ENCODE measurements around the gene PHAF1.

Gene PHAF1

DNA sequence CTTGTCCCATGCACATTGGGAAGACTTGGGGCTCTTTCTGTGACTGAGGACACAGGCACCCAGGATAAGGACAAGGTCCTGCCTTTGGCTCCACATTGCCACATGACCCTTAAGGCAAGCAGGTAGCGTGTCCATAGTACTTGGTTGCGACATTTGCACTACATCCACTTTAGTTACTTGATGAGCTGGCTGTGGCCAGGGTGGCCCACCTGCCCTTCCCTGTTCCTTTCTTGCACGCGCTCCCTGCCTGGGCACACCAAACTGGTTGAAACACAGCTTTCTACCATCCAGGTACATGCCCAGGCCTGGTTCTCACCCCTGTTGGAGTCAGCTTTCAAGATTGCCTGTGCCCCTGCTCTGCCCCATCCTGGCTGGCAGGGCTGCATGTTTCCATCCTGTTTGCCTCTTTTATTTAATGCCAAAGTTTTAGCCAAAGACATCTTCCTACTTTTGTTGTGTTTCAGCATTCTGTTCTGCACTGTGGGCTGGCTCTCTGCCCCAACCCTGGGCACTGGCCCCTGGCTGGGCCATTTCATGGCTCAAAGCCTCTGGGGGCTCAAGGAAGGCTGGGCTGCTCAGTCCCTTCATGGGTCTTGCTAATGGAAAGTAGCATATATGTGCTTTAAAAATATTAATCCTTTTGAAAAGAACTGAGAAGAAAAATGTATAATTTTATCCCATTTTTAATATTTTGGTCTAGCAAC is 37.8 kb downstream of the PHAF1 start:
- no peak for DNase-seq (ENCODE audit: low read depth, low spot score)

DNA sequence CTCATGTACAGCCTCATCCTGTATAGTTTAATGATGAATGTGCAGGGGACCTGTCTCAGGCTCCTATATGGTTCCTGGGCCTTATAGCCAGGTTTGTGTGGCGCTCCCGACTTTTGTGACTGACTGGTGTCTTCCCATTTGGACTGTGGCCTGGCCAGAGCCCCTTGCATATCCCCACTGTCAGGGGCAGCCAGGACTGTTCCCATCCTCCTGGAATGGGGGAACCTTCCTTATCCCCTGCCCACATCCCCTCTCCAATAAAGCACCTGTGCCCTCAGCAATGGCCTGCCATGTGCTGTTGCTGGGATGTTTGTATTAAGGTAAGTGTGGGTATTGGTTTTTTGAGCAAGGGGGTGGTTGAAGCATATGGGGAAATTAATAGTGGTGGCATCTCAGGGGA is 38.5 kb downstream of the PHAF1 start:
- DNase-seq (ENCODE audit: low read depth, low spot score) = no peak

DNA sequence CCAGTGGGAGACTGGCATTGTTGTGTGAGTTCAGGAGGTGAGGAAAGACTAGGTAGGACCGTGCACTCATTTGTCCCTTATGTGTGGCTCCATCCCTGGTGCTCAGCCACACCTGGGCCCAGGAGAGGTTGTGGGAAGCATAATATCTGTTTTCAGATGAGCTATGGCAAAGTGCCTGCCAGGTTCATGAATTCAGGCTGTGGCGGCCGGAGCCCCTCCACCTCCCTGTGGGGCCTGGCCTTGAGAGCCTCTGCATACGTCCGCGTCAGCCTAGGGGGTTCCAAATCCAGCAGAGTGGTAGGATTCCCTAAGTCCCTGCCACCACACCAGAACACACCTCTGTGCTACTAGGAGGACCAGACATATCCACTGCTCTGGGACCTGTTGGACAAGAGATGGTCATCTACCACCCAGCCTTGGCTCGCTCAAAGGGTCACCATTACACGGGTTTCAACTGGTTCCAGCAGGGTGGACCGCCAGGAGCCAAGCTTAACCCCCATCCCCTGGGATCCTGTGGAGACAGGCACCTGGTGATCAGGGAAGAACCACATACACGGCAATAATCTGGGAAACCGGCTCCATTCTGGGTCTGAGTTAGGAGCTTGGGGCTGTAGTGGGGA is 39.0 kb downstream of the PHAF1 start:
- DNase-seq (ENCODE audit: low read depth, low spot score) = no peak

DNA sequence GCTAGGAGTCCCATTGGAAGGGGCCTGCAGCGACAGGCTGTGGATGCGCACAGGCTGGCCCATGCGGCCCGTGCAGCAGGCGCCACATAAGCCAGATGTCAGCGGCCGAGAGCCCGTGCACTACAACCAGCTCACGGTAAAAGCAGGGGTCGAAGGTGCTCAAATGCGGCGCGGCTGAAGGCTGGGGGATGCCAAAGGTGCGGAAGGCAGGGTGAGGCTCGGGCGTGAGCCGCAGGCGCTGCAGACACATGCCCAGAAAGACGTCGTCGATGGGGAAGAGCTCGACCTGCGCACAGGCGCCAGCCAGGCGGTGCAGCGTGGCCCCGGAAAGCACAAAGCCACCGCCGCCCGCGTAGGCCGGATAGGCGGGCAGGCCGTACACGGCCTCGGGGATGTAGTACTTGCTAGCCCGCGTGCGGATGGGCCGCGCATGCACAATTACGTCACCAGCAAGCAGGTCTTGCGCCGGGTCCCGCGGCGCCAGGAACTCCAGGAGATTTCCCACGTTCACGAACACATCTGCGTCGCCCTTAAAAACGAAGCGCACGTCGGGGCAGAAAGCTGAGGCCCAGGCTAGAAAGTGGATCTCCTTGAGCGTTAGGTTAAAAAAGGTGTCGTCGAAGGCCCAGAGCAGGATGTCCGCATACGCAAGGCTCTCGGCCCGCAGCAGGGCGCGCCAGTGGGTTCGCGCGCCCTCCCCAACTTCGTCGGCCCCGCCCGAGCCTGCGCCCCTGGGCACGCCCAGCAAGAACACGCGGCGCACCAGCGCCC is 39.7 kb downstream of the PHAF1 start:
- no peak for DNase-seq (ENCODE audit: low read depth, low spot score)

DNA sequence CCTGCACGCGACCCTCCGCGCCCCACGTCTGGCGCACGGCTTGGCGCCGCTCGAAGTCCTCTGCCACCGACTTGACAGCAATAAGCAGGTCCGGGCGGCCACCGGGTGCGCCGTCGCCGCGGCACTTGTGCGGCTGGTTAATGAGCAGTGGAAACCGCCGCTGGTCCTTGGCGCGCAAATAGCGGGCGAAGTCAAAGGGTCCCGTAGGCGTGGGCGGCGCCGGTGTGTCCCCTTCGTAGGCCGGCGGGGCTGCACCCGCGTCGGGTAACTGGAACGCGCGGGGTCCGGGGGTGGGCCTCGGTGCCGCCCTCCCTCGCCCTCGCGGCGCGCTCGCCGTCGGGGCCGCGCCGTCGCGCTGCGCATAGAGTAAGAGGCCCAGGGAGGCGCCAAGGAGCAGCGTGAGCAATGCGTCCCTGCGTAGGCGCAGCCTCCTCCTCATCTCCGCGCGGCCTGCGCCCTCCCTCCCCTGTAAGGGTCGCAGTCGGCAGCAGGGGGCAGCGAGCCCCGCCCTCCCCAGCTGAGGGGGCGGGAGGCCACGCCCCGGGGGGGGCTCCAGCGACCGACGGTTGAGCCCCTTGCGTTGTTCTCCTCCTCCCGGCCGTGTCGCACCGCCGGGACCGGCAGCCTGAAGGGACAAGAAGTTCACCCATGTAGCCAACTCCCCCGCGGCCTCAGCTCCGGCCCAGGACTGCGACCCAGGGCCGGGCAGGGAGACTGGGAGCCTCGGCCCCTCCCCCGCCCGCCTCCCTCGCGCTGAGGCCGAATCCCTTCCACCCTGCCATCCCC is 40.5 kb downstream of the PHAF1 start:
- no peak for DNase-seq (ENCODE audit: low read depth, low spot score)

DNA sequence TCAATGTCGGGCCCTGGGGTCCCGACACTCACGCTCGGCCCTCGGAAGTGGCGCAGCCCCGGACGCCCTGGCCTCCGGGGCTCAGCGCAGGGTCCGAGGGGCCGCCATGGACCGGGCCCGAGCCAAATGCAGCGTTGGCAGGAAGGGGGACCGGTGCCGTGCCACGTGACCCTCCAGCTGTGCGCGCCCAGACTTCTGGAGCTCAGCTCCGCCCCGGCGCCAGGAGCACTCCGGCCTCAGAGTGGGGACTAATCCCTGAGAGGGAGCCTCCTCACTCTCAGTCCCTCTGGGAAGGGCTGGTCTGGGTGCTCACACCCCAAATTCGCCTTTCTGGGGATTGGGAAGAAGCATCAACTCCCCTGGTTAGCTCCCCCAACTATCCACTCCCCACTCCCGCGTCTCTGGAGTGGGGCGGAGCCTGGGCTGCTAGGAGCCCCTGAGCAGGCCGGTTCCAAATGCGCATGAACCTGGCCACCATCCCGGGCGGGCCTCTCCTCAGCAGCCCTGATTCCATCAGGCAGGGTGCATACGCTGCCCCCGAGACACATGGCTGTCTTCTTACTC is 41.2 kb downstream of the PHAF1 start, which contains the start of gene B3GNT9:
B3GNT9 (minus strand) TSS at position 166 of the 564 bp plus-strand sequence. CDS start 513 bp downstream, outside the sequence.
- no peak for DNase-seq (ENCODE audit: low read depth, low spot score)

DNA sequence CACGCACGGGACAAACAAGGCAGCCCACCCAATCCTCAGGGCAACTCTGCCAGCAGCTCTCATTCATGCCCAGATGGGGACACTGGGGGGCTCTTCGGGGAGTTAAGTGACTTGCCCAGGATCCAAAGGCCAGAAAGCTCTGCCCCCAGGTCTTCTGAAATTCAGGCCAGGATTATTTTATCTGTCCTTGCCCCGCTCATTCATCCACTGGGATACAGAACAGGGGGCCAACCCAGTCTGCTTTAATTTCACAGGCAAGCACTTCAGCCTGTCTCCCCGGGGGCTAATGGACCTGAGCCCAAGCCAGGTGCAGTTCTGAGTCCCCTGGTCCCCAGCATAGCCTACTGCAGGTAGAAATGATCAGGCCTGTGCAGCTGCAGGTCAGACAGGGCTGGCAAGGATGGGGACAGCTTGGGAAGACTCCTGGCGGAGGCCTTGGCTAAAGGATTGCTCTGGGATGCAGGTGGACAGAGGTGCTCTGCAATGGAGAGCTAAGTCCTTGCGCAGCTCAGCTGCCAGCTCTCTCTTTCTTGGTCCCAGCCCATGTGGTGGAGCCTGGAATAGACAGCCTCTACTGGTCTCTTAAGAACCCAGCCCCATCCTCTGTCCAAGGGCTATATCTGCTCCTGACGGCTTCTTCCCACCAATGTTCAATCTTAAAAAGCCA is 41.8 kb downstream of the PHAF1 start:
- no peak for DNase-seq (ENCODE audit: low read depth, low spot score)

DNA sequence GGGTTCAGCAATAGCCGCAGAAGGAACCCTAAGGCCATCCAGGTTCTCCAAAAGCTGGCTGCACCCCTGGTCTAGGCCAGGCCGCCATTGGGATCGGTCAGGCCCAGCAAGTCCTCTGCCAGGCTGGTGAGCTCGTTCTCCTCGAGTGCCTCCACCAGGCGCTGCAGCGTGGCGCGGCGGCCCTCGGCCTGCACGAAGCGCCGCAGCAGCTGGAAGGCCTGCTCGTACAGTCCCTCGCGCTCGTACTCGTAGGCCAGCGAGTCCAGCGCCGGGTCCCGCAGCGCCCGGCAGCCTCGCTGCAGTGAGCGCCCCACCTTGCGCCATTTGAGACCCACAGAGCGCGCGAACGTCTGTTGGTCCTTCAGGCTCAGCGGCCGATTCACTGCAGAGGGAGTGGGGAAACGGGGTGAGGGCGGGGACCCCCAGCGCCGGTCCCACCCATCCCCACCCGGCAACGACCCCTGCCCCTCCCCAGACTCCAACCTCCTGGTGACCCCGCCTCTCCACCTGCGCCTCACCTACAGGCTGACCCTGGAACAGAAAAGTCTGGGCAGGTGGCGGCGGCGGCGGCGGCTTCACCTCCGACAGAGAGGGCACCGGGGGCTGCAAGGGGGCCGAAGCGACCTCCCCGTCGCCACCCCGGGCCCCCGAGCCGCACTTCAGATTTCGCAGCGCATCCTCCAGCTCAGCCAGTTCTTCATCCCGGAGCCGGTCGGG is 45.0 kb downstream of the PHAF1 start:
- DNase-seq (ENCODE audit: low read depth, low spot score) = no peak

DNA sequence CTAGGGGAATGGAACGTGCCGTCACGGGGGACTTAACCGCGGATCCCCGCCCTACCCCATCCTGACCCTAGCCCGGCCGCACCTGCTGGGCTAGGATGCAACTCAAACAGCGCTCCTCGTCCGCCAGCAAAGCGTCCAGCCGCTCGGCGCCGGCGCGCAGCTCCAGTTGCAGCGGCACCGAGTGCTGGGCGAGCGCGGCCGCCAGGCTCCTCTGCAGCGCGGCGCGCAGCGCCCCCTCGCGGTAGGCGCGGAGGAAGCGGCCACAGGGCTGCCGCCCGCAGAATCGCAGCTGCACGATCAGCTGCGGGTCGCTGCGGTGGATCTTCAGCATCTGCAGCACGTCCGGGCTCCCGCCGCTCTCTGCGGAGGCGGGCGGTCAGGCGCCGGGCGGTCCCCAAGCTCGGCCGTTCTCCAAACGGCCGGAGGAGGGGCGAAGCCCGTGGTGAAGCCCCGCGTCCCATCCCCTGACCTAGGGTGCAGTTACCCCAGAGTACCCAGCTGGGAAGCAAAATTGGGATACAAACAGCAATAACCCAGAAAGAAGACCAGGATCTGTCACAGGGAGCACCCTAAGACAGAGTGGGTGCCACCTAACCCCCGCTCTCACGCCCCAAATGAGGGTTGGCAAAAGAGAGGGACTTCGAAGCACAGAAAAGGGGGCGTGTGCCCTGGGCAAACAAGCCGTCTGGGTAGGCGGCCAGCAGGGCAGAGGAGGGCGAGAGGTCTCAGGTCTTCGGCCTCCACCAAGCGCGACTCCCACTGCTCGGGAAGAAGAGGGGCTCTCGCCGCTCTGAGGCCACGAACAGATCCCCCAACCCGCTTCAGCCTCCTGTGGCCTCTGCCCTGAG is 45.8 kb downstream of the PHAF1 start:
- peak; percentile 61 for DNase-seq (ENCODE audit: low read depth, low spot score)

DNA sequence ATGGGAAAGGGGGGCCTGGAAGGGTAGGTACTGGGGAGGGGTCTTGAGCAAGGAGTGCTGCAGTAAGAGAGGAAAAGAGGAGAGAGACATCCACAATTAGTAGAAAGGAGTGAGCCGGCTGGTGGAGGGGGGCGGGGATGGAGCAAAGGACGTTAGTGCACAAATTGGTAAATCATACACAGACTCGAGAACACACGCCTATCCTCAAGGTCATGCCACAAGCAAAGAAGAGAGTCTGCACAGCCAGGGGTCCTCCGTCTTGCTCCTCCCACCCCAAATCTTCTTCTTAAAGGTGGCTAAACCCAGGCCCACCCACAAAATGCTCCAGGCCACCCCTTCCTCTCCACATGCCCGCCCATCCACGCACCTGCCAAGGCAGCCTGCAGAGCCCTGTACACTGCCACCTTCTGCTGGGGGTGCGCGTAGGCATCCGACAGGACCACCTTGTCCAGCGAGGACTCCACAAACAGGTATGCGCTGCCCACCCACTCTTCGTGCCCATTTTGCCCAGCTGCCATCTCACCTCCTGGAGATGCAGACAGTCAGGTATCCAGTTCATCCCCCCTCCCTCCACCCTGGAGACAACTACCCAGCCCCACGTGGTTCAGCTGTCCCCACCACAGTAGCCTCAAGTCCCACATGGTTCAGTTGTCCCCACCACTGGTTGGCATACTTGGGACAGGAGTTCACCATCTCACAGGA is 46.6 kb downstream of the PHAF1 start:
- DNase-seq (ENCODE audit: low read depth, low spot score) = no peak

DNA sequence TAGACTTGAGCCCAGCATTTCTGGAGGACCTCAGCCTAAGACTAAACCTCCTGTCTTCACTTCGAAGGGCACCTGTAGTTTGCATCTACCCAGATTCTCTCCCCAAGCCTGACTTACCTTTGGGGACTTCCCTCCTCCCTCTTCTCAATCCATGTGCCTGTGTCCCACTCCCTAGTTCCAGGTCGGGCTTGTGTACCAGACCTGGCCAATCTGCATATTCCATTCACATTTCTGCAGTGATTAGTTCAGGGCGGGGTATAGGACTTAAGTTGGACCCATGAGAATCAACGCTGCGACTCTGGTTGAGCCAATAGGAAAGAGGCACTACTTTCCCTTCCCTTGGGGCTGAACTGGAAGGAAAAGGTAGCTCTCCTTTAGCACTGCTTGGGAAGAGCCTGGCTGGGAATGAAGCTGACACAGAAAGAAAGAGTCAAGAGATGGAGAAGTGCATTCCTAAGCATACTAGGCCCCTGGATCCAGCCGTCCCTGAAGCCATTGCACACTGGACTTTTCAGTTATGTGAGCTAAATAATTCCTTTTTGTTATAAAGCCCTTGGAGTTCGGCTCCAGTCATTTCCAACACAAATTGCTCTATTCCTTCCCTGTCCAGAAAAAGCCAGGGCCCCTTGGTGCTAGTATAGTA is 47.5 kb downstream of the PHAF1 start:
- no peak for DNase-seq (ENCODE audit: low read depth, low spot score)

DNA sequence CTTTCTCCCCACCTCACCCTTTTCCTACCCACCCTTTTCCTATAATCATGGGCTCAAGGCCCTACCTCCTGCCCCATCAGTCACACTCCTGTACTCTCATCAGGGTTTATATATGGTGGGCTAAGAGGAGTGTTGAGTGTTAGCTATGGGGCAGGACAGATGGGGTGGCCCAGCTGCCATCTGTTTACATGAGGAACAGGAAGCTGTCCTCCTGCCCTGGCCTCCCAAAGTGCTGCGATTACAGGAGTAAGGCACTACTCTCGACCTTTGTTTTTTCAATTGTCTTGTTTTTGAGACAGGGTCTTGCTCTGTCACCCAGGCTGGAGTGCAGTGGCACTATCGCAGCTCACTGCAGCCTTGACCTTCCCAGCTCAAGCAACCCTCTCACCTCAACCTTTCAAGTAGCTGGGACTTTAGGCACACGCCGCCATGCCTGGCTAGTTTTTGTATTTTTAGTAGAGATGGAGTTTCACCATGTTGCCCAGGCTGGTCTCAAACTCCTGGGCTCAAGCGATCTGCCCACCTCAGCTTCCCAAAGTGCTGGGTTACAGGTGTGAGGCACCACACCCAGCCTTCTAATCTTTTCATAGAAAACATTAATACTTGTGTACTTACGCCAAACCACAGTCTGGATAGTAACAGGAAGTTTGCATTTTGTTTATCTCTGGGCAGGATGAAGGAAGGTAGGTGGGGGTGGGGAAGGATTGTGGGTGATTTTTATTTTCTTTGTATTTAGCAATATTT is 48.3 kb downstream of the PHAF1 start:
- DNase-seq (ENCODE audit: low read depth, low spot score) = no peak

DNA sequence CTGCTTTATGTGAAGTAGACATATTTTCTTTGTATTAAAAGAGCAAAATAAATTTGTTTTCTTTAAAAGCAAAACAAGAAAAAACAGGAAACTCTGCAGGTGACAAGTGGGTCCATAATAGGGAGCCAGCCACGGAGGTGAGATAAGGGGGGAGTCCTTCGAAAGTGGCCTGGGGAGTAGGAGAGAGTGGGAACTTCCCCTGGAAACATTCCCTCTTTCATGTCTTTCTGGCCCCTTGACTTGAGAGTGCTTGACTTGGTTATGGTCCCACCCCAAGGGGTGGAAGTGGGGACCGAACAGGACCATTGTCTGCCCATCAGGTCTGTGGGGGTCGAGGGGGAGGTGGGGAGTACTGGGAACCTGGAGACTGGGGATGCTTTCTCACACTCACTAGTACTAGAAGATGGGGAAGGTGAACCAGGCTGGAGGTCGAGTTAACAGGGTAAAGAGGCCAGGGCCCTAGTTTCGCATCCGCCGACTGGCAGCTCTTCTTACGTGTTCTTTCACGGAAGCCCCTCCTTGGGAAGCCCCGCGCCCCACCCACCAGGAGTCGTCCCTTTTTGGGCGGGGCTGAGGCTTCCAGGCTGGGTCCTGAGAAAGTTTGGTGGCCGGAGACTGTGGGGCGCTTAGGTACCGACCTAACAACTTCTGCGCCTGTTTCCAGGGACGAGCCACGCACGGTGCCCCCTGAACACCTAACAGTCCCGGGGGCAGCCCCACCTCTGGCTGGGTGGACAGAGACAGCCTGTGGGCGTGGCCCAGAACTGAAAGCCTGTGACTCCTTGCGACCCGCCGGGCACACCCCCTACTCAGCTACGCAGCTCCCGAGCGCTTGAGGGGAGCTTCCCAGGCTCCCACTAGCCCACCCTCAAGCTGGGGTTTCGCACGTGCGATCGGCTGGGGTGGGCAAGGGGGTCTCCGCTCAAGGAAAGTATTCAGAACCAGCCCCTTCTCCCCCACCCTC is 49.2 kb downstream of the PHAF1 start:
- peak; percentile 55 for DNase-seq (ENCODE audit: low read depth, low spot score)

DNA sequence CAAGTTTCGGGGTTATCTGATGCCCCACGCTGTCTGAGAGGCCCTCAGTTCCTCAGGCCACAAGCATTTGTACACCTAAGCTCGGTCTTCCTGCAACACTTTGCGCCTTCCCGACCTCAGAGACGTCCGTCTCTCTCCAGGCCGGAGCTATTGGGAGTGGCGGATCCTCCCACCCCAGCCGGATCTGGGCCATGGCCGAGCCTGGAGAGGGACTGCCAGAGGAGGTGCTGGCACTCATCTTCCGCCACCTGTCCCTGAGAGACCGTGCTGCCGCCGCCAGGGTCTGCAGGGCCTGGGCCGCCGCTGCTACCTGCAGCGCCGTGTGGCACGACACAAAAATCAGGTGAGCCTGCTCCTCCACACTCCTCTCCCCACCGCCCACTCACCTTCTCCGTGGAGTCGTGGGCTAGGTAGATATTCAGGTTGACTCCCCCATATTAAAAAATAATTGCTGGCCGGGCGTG is 51.9 kb downstream of the PHAF1 start:
- DNase-seq (ENCODE audit: low read depth, low spot score) = no peak

DNA sequence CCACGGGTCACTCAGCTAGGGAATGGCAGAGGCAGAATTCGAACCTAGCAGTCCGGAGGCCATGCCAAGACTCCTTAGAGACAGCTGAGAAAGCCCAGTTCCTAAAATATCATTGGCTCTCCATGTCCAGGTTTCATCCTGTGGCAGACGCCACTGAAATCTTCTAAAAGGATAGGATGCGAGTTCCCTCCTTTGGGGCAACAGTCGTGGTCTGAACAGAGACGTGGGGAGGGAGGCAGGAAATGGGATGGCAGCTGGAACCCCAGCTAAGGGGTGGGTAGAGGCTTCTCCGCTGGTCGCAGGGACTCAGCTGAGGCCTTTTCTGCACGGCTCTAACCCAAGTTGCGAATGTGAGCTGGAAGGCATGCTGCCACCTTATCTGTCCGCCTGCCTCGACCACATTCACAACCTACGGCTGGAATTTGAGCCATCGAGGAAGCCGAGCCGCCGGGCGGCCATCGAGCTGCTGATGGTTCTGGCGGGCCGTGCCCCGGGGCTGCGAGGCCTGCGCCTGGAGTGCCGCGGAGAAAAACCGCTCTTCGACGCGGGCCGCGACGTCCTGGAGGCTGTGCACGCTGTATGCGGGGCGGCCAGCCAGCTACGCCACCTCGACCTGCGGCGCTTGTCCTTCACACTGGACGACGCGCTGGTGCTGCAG is 52.9 kb downstream of the PHAF1 start:
- DNase-seq (ENCODE audit: low read depth, low spot score) = no peak
